K562 (cell line): ENCODE data around the gene KCNK3. TPM values are rescaled to one million over a fixed set of nuclear protein-coding genes. Genes with fewer than 3 reads are reported as not detected.

Source experiments
- ATAC-seq: fragments of 200-7000 bp; cut with Tn5 transposase; 3 replicates; pipeline ENCODE4 v1.9.1; 2020; ENCODE audit warnings: moderate library complexity
- BruUV-seq: library from RNA; stranded (reverse); fragments of 400-500 nt; replicated peaks from 2 replicates; lab custom pipeline; 2021; lab: Mats Ljungman, UMichigan
- CTCF ChIA-PET: fragments of 300-600 bp; formaldehyde crosslinking; extraction: SDS; loops from one replicate; lab custom pipeline; 2021; ENCODE audit warnings: low intra/inter-chr PET ratio; lab: Yijun Ruan, JAX
- POLR2A ChIA-PET: fragments of 300-600, 350-650 bp; sonication (Branson Sonifier 250); formaldehyde crosslinking; extraction: SDS; loops from one replicate; lab custom pipeline; 2021; ENCODE audit warnings: antibody characterized with exemption, inconsistent platforms; lab: Yijun Ruan, JAX
- DNase-seq, 4 experiments: peaks; one replicate each; pipeline versions ENCODE4 v3.0.0 to v3.0.0-alpha.2; 2011 to 2018; ENCODE audit warnings: low spot score in 3 of 4, mixed read lengths in 3 of 4; ENCODE audit errors: extremely low read depth in 1 of 4
- FAIRE-seq: peaks from 2 replicates; lab custom pipeline; 2011; peaks lifted over from hg19 to GRCh38; lab: Jason Lieb, UNC
- H2AFZ ChIP-seq: 2 replicates; pipeline ENCODE4 v1.6.0; 2011; ENCODE audit warnings: low read depth, low read length, control low read depth, inconsistent platforms
- H3K27ac ChIP-seq: fragments of 200-600 bp; 3 replicates; pipeline ENCODE4 v1.8.0; 2011; ENCODE audit warnings: low read depth, mild to moderate bottlenecking, control low read depth, inconsistent platforms, low read length, moderate library complexity, mixed read lengths; ENCODE audit errors: extremely low read depth
- H3K27me3 ChIP-seq, 2 experiments: fragments of 300-600 bp in 1 of 2; 2 replicates in 1 of 2; 3 replicates in 1 of 2; pipeline versions ENCODE4 v1.6.0 to v1.8.0; 2011; ENCODE audit warnings: inconsistent platforms in 2 of 2, low read length in 2 of 2, mild to moderate bottlenecking in 1 of 2, mixed read lengths in 1 of 2, moderate library complexity in 1 of 2; ENCODE audit not compliant: control insufficient read depth in 2 of 2, insufficient read depth in 2 of 2
- H3K36me3 ChIP-seq: fragments of 300-600 bp; 3 replicates; pipeline ENCODE4 v1.8.0; 2011; ENCODE audit warnings: mild to moderate bottlenecking, low read length, inconsistent platforms; ENCODE audit not compliant: control insufficient read depth, insufficient read depth
- H3K4me1 ChIP-seq, 2 experiments: fragments of 200-600 bp in 1 of 2; replicated peaks in 1 of 2; 2 replicates in 1 of 2; 3 replicates in 1 of 2; pipeline versions ENCODE4 v1.5.1 to v1.8.0; 2011; ENCODE audit warnings: inconsistent platforms in 2 of 2, low read length in 2 of 2, mild to moderate bottlenecking in 1 of 2, mixed read lengths in 1 of 2, moderate library complexity in 1 of 2; ENCODE audit not compliant: control insufficient read depth in 2 of 2, insufficient read depth in 2 of 2
- H3K4me2 ChIP-seq: 2 replicates; pipeline ENCODE4 v1.6.1; 2011; ENCODE audit warnings: low read length, control low read depth, inconsistent platforms, mixed read lengths; ENCODE audit not compliant: insufficient read depth
- H3K4me3 ChIP-seq: fragments of 200-600 bp; sonication (generic), shearing (Covaris generic); 2 replicates; pipeline ENCODE4 v1.5.1; 2016; ENCODE audit warnings: control low read depth, inconsistent platforms
- H3K79me2 ChIP-seq: fragments of 200-600 bp; 3 replicates; pipeline ENCODE4 v1.8.0; 2011; ENCODE audit warnings: low read length, inconsistent platforms; ENCODE audit not compliant: control insufficient read depth, insufficient read depth
- H3K9ac ChIP-seq, 2 experiments: 2 replicates each; pipeline versions ENCODE4 v1.6.0 to v1.6.1; 2011; ENCODE audit warnings: low read depth in 2 of 2, low read length in 2 of 2, control low read depth in 1 of 2, inconsistent platforms in 1 of 2, mild to moderate bottlenecking in 1 of 2, mixed read lengths in 1 of 2; ENCODE audit not compliant: insufficient read depth in 1 of 2
- H3K9me1 ChIP-seq: one replicate; pipeline ENCODE4 v1.6.0; 2011; ENCODE audit warnings: inconsistent platforms, mild to moderate bottlenecking, low read length, moderate library complexity; ENCODE audit not compliant: control insufficient read depth, insufficient read depth
- H3K9me3 ChIP-seq: replicated peaks from 2 replicates; pipeline ENCODE4 v1.5.1; 2011; ENCODE audit warnings: low read depth, low read length, inconsistent platforms; ENCODE audit not compliant: control insufficient read depth, insufficient read depth
- H4K20me1 ChIP-seq: replicated peaks from 2 replicates; pipeline ENCODE4 v1.6.1; 2011; ENCODE audit warnings: low read length, inconsistent platforms, mixed read lengths; ENCODE audit not compliant: control insufficient read depth, insufficient read depth
- ATF1 ChIP-seq, 2 experiments: fragments of 450-650 bp in 1 of 2; IDR thresholded peaks; 2 replicates each; pipeline ENCODE4 v1.6.1; 2016; ENCODE audit warnings: missing compliant biosample characterization in 1 of 2, missing genetic modification characterization in 1 of 2
- CHD2 ChIP-seq: IDR thresholded peaks from 2 replicates; pipeline ENCODE4 v1.6.1; 2011; ENCODE audit warnings: low read depth, low read length
- ELF2 ChIP-seq: fragments of 250-450 bp; sonication (Bioruptor Pico); IDR thresholded peaks from 2 replicates; pipeline ENCODE4 v1.5.0; 2021; ENCODE audit warnings: mild to moderate bottlenecking
- WGBS: fragments of 100-300 bp; shearing (Covaris generic); methylation state at CpG from one replicate; pipeline ENCODE4 v1.1.6; 2016; ENCODE audit warnings: low coverage, mixed read lengths; ENCODE audit not compliant: insufficient coverage; ENCODE audit errors: missing lambda C conversion rate; 5-methylcytosine and 5-hydroxymethylcytosine counted together
- in situ Hi-C: fragments of 300-500 bp; cut with MboI; formaldehyde crosslinking; loops from 4 replicates; pipeline ENCODE4 v1.15.0; 2018; ENCODE audit warnings: inconsistent platforms, mixed read lengths
- intact Hi-C: fragments of 100-400 bp; cut with micrococcal nuclease; formaldehyde crosslinking; loops from 2 replicates; pipeline ENCODE4 v1.14.2; 2022
- polyA plus RNA-seq, 8 experiments: library from polyadenylated mRNA; depleted of rRNA in 4 of 8; stranded (reverse) in 5 of 8; unstranded in 3 of 8; fragments of >200 nt; fragmentation: Nextera tagmentation in 2 of 8; fragmentation: Illumina TruSeq in 1 of 8; extraction: Ambion mirVana in 2 of 8; extraction: Trizol in 1 of 8; gene quantifications; 2 replicates each; pipeline versions ENCODE4 v1.2.1 to v1.2.3, GENCODE V29; 2011 to 2014; ENCODE audit warnings: inconsistent platforms in 1 of 8, missing spikeins in 1 of 8
- total RNA-seq, 7 experiments: library from RNA; depleted of rRNA in 6 of 7; stranded (reverse); fragments of >200 nt in 6 of 7; fragmentation: Illumina TruSeq in 2 of 7; extraction: Trizol in 2 of 7; gene quantifications; 2 replicates each; pipeline versions ENCODE4 v1.2.1 to v1.2.3, GENCODE V29; 2011 to 2021; ENCODE audit warnings: low replicate concordance in 1 of 7

KCNK3 gene
- total and polyA plus RNA-seq, 9 of the 15 experiments (the other 6 are each of a cell fraction or from before 2014, with no cell fraction given) = 0.01 to 0.20 (median 0.07) TPM; not detected in 5

DNA sequence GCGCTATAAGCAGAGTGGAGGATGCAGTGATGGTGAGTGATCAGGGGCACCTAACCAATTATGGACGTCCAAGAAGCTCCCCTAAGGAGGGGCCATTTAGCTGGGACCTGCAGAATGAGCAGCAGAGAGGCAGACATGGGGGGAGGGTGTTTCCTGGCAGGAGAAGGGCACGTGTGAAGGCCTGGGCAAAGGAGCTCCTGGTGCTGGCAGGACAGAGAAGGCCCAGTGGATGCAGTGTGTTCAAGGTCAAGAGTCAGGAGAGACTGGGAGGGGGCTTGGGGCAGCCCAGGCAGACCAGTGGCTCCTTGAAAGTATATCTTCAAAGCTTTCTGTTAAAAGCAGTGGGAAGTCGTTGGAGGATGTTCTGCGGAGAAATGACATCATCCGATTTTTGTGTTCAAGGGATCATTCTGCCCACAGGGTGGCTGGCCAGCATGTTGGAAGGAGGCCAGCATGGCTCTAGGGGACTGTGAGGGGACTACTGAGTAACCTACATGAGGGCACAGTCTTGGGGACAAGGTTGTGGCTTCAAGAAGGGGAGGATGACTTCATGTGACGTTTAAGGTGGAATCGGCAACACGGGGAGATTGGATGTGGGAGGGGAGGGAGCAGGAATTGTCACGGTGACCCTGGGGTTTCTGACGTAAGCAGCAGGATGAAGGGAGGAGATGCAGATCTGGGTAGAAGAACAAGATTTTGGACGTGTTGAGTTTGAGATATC lies 42.4 kb upstream of the KCNK3 start:
- Histone ChIP-seq H3K27ac (no peak overlapping the region), H3K4me2 (no peak overlapping the region), H3K9ac (no peak overlapping the region), H3K79me2 (no peaks in the 10 kb centered on the region), H3K4me1 (0 out of 5 replicates have a peak, but pooled peaks cover 0 to 3% of the 10 kb centered on the region in 2 experiments), H3K36me3 (no peaks in the 10 kb centered on the region), H3K27me3 (peaks cover 27 to 77% of the 10 kb centered on the region in 2 experiments), H2AFZ (no peak overlapping the region), H4K20me1 (no peaks in the 10 kb centered on the region), H3K4me3 (no peak overlapping the region), H3K9me1 (no peaks in the 10 kb centered on the region), H3K9me3 (0 out of 2 replicates have a peak, but pooled peaks cover 2% of the 10 kb centered on the region)
- no peak for TF ChIP-seq ATF1 (CRISPR knock-in tag; IDR thresholded peaks at IDR 0.05)
- TF ChIP-seq ATF1 (tag; IDR thresholded peaks at IDR 0.05) = peak; percentile 19; the same call in 1 of the 2 replicates
- no peak for TF ChIP-seq CHD2
- TF ChIP-seq ELF2 (CRISPR knock-in tag) = no peak
- FAIRE-seq (no peak), DNase-seq (no peak), ATAC-seq (no peak)
- BruUV-seq = no TSS peak
- intact Hi-C loops = no loop called here
- ChIA-PET CTCF (no interaction called here), POLR2A (interaction anchor here (1.1 to 1.8 kb wide), 2 partner anchors 13 to 16 kb away, joined by 3 to 5 read pairs; no protein-coding TSS in a partner anchor)
- in situ Hi-C loops = no loop called here
- WGBS = 3% methylated on average over 10 of the region's 12 CpGs
